ENCODE measurements around the gene NT5C2. TPM values are rescaled to one million over a fixed set of nuclear protein-coding genes. Genes with fewer than 3 reads are reported as not detected.
"Not testable (repeated sequence)": the region's sequence is repeated elsewhere in the genome, so short reads cannot be mapped to it uniquely, and the experiment has no call there.

Gene NT5C2
- total RNA-seq, 4 donors from 2014 or later: 39.6 to 86.5 (median 50.7) TPM

GRCh38 chr10:103232131-103232673 is 39.1 kb upstream of the NT5C2 start:
- no peak for DNase-seq
- TF ChIP-seq POLR2A (IDR thresholded peaks at IDR 0.05): no peak
- no peak for TF ChIP-seq CTCF (IDR thresholded peaks at IDR 0.05)
- Histone ChIP-seq H3K27me3 (no peaks in the 10 kb centered on the region), H3K4me1 (peaks cover 0 to 30% (median 0%) of the 10 kb centered on the region in 4 donors), H3K36me3 (no peaks in the 10 kb centered on the region), H3K4me3 (no peak overlapping the region), H3K9me3 (no peaks in the 10 kb centered on the region), H3K27ac (peak overlapping the region in 3 of 4 donors; percentile 17 to 75 (median 55))

GRCh38 chr10:103231047-103231551 is 38.0 kb upstream of the NT5C2 start:
- no peaks in the 10 kb centered on the region for H3K36me3 ChIP-seq
- H3K4me3 ChIP-seq: no peak overlapping the region
- peak overlapping the region in 3 of 4 donors; percentile 33 to 75 (median 65) for H3K27ac ChIP-seq
- H3K9me3 ChIP-seq: no peaks in the 10 kb centered on the region
- no peaks in the 10 kb centered on the region for H3K27me3 ChIP-seq
- no peak for DNase-seq
- no peak for TF ChIP-seq POLR2A (IDR thresholded peaks at IDR 0.05)
- TF ChIP-seq CTCF (IDR thresholded peaks at IDR 0.05): no peak
- peaks cover 0 to 30% (median 0%) of the 10 kb centered on the region in 4 donors for H3K4me1 ChIP-seq

- H3K4me1 ChIP-seq: peaks cover 0 to 30% (median 0%) of the 10 kb centered on the region in 4 donors
- no peaks in the 10 kb centered on the region for H3K36me3 ChIP-seq
- no peaks in the 10 kb centered on the region for H3K27me3 ChIP-seq
- H3K4me3 ChIP-seq: no peak overlapping the region
- H3K27ac ChIP-seq: peak overlapping the region in 2 of 4 donors; percentile 57 to 85
- TF ChIP-seq CTCF (IDR thresholded peaks at IDR 0.05) (no peak), POLR2A (IDR thresholded peaks at IDR 0.05) (no peak)
- H3K9me3 ChIP-seq: peaks cover 0 to 14% (median 5%) of the 10 kb centered on the region in 4 donors
- no peak for DNase-seq
These were observed 34.3 kb upstream of the NT5C2 start for GRCh38 chr10:103227416-103227815.

- no peaks in the 10 kb centered on the region for H3K27me3 ChIP-seq
- no peaks in the 10 kb centered on the region for H3K36me3 ChIP-seq
- peaks cover 0 to 16% (median 0%) of the 10 kb centered on the region in 4 donors for H3K4me1 ChIP-seq
- peaks cover 0 to 14% (median 5%) of the 10 kb centered on the region in 4 donors for H3K9me3 ChIP-seq
- H3K4me3 ChIP-seq: no peak overlapping the region
- H3K27ac ChIP-seq: peak overlapping the region in 1 of 4 donors; percentile 85
- TF ChIP-seq CTCF (IDR thresholded peaks at IDR 0.05) (no peak), POLR2A (IDR thresholded peaks at IDR 0.05) (no peak)
- no peak for DNase-seq
These were observed 32.9 kb upstream of the NT5C2 start for GRCh38 chr10:103225939-103226338.

GRCh38 chr10:103224721-103225120 is 31.6 kb upstream of the NT5C2 start:
- DNase-seq, H3K27ac ChIP-seq, H3K4me3 ChIP-seq, H3K36me3 ChIP-seq, H3K27me3 ChIP-seq: not testable (repeated sequence)
- H3K4me1 ChIP-seq: peaks cover 0 to 13% (median 0%) of the 10 kb centered on the region in 4 donors
- H3K9me3 ChIP-seq: peaks cover 0 to 14% (median 5%) of the 10 kb centered on the region in 4 donors

GRCh38 chr10:103224133-103224532 is 31.1 kb upstream of the NT5C2 start:
- Histone ChIP-seq H3K27me3 (no peaks in the 10 kb centered on the region), H3K9me3 (peaks cover 0 to 14% (median 5%) of the 10 kb centered on the region in 4 donors), H3K4me3 (no peak overlapping the region), H3K4me1 (peaks cover 0 to 13% (median 0%) of the 10 kb centered on the region in 4 donors), H3K27ac (no peak overlapping the region), H3K36me3 (no peaks in the 10 kb centered on the region)
- DNase-seq: no peak
- TF ChIP-seq CTCF (IDR thresholded peaks at IDR 0.05): no peak
- TF ChIP-seq POLR2A (IDR thresholded peaks at IDR 0.05): no peak

GRCh38 chr10:103216362-103216761 is 23.3 kb upstream of the NT5C2 start:
- not testable (repeated sequence) for DNase-seq, H3K27ac ChIP-seq, H3K4me1 ChIP-seq, H3K9me3 ChIP-seq, H3K36me3 ChIP-seq, H3K4me3 ChIP-seq, H3K27me3 ChIP-seq
